ENCODE results near the gene SNRNP48. TPM values are rescaled to one million over a fixed set of nuclear protein-coding genes. Genes with fewer than 3 reads are reported as not detected.

Gene SNRNP48
- total and polyA plus RNA-seq, 2 of the 8 experiments (the other 6 are each of a cell fraction or from before 2014, with no cell fraction given), result 7.7 to 21.0 TPM

DNA sequence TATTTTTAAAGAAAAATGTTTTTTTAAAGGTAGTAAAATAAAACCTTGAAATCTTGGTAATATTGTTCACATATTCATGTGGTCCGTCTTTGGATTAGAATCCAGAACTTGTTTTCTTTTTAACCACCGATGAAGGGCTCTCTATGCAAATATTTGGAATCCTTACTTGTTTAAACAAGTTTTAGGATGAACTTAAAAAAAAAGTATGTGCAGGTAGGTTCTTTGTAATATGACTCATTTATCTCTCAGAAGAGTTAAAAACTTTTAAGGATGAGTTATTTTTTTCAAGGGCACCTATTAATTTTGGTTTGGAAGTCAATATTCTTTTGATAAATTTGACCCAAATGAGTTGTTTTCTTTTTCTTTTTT, 39.6 kb upstream of the SNRNP48 start:
- Histone ChIP-seq H3K4me1 (replicated peaks in 1 of 4; ENCODE audit: control insufficient read depth in 3 of 4, insufficient read depth in 4 of 4, low read length in 3 of 4) (peaks cover 5 to 10% (median 7%) of the 10 kb centered on the region in 4 experiments), H4K20me1 (replicated peaks in 1 of 2; ENCODE audit: control insufficient read depth in 1 of 2, insufficient read depth in 2 of 2, low read length in 2 of 2) (peaks cover 0 to 2% of the 10 kb centered on the region in 2 experiments), H3K4me2 (ENCODE audit: insufficient read depth in 1 of 2, low read depth in 2 of 2, low read length in 2 of 2) (no peak overlapping the region), H3K4me3 (ENCODE audit: extremely low read depth in 1 of 4, insufficient read depth in 2 of 4, low read depth in 3 of 4, low read length in 4 of 4) (no peak overlapping the region), H2BK120ac (replicated peaks; ENCODE audit: low read depth, low read length) (no peak overlapping the region), H3K23me2 (ENCODE audit: low read depth, low read length) (no peaks in the 10 kb centered on the region), H2AK5ac (ENCODE audit: low read depth, low read length) (no peak overlapping the region), H3K79me2 (ENCODE audit: control insufficient read depth in 1 of 2, insufficient read depth in 2 of 2, low read length in 2 of 2) (peaks cover 0 to 54% of the 10 kb centered on the region in 2 experiments; a peak in 2 of 4 replicates), H2BK12ac (ENCODE audit: low read depth, low read length) (no peak overlapping the region), H4K5ac (ENCODE audit: insufficient read length, low read depth, low read length) (no peak overlapping the region), H3K9me3 (ENCODE audit: insufficient read depth in 2 of 2, low read depth in 1 of 2, low read length in 1 of 2) (no peaks in the 10 kb centered on the region), H2BK20ac (ENCODE audit: low read length) (no peak overlapping the region), H3K23ac (ENCODE audit: insufficient read length) (no peak overlapping the region), H3K27ac (ENCODE audit: low read depth, low read length) (no peak overlapping the region), H3K4ac (replicated peaks; ENCODE audit: insufficient read length, low read depth, low read length) (no peak overlapping the region), H3K56ac (replicated peaks; ENCODE audit: insufficient read length, low read depth, low read length) (no peak overlapping the region), H4K8ac (ENCODE audit: extremely low read depth, insufficient read depth, low read length) (no peak overlapping the region), H3K27me3 (replicated peaks in 1 of 4; ENCODE audit: control insufficient read depth in 3 of 4, extremely low read depth in 1 of 4, insufficient read depth in 3 of 4, low read length in 3 of 4) (no peaks in the 10 kb centered on the region), H2BK15ac (ENCODE audit: low read length) (no peak overlapping the region), H3K9ac (replicated peaks in 1 of 4; ENCODE audit: extremely low read depth in 1 of 4, low read depth in 3 of 4, low read length in 3 of 4) (no peak overlapping the region), H2BK5ac (ENCODE audit: low read depth, low read length) (no peak overlapping the region), H3K14ac (ENCODE audit: insufficient read length) (no peak overlapping the region), H3K36me3 (ENCODE audit: control insufficient read depth in 2 of 4, insufficient read depth in 4 of 4, low read length in 3 of 4) (no peaks in the 10 kb centered on the region), H2AFZ (ENCODE audit: low read length) (no peak overlapping the region), H3K79me1 (ENCODE audit: low read depth, low read length) (no peaks in the 10 kb centered on the region; the same call in none of the 2 replicates), H4K91ac (replicated peaks; ENCODE audit: insufficient read length, low read length) (no peak overlapping the region), H3K18ac (ENCODE audit: extremely low read depth, low read length) (no peak overlapping the region)
- CTCF ChIA-PET (ENCODE audit: partially characterized antibody), result no interaction called here
- 93% methylated on average over 2 of the region's 2 CpGs; no CpG with 5 or more reads in 1 of the 2 experiments for WGBS, 2 experiments (ENCODE audit: extremely low coverage in 1 of 2, insufficient coverage in 1 of 2, insufficient read length in 1 of 2, insufficient replicate concordance in 2 of 2, low coverage in 1 of 2, low lambda C conversion rate in 2 of 2, missing lambda C conversion rate in 1 of 2)
- no peak for FAIRE-seq
- DNase-seq (ENCODE audit: low read depth in 1 of 2, low spot score in 2 of 2), result no peak
- TF ChIP-seq RBBP5 (IDR thresholded peaks at IDR 0.05; ENCODE audit: borderline replicate concordance, low read depth, low read length), result no peak
- no peak for TF ChIP-seq KDM1A (IDR thresholded peaks at IDR 0.05; ENCODE audit: borderline replicate concordance, low read length)
- no peak for TF ChIP-seq YY1 (IDR thresholded peaks at IDR 0.05; ENCODE audit: low read depth, low read length)
- no peak for TF ChIP-seq TAF7 (optimal IDR thresholded peaks at IDR 0.05; ENCODE audit: borderline replicate concordance, low read depth, low read length)
- TF ChIP-seq, protein P1, sequence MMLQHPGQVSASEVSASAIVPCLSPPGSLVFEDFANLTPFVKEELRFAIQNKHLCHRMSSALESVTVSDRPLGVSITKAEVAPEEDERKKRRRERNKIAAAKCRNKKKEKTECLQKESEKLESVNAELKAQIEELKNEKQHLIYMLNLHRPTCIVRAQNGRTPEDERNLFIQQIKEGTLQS (IDR thresholded peaks at IDR 0.05; ENCODE audit: insufficient read depth, low read depth, low read length), result no peak
- TF ChIP-seq SUZ12 (IDR thresholded peaks at IDR 0.05; ENCODE audit: low read length), result no peak
- no peak for TF ChIP-seq MAFK (IDR thresholded peaks at IDR 0.05; ENCODE audit: low read depth, low read length)
- TF ChIP-seq SIN3A (conservative IDR thresholded peaks at IDR 0.05 in 1 of 2, IDR thresholded peaks at IDR 0.05 in 1 of 2; ENCODE audit: low read depth in 1 of 2, low read length in 2 of 2), result no peak
- no peak for TF ChIP-seq SP1 (IDR thresholded peaks at IDR 0.05; ENCODE audit: low read depth, low read length)
- TF ChIP-seq CBX8 (IDR thresholded peaks at IDR 0.05; ENCODE audit: borderline replicate concordance, low read depth, low read length), result no peak
- POLR2A ChIA-PET (ENCODE audit: partially characterized antibody), result no interaction called here

Measured in H1 (cell line).